ENCODE results near the gene IQGAP3. TPM values are rescaled to one million over a fixed set of nuclear protein-coding genes. Genes with fewer than 3 reads are reported as not detected.

The IQGAP3 gene
- total RNA-seq, 1 experiment from 2014 or later, result 25.6 TPM

DNA sequence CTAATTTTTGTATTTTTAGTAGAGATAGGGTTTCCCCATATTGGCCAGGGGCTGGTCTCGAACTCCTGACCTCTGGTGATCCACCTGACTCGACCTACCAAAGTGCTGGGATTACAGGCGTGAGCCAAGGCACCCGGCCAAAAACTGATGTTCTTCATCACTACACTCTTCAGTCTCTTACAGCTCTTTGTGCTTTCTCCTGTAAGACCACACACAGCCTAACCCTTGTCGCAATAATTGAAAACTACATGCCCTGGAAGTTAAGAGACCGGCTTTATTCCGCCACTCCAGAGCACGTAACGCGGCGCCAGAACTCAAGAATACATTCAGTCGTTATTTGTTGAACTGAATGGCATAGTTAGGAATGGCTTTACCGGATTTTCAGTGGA is 28.4 kb upstream of the IQGAP3 start:
- in situ Hi-C loops (cut with HindIII; ENCODE audit: low pct_unique_long_range_greater_than_20kb, low sequenced_read_pairs), result no loop called here
- no peaks in the 10 kb centered on the region for H3K9me3 ChIP-seq (ENCODE audit: control insufficient read depth, insufficient read depth, low read depth, low read length)
- ChIA-PET POLR2A (no interaction called here), CTCF (interaction anchor here (0.6 kb wide), 1 partner anchor 17 kb away, joined by 4 read pairs; no protein-coding TSS in a partner anchor)
- peak overlapping the region; percentile 99 for H3K27ac ChIP-seq (ENCODE audit: low read length)
- intact Hi-C loops (cut with micrococcal nuclease; ENCODE audit: unreplicated experiment), result loop anchor here (10.0 kb wide), 1 partner anchor 146 kb away; no protein-coding TSS in a partner anchor
- TF ChIP-seq POLR2AphosphoS5 (IDR thresholded peaks at IDR 0.05; ENCODE audit: low read depth, low read length), result no peak
- TF ChIP-seq, protein P1, sequence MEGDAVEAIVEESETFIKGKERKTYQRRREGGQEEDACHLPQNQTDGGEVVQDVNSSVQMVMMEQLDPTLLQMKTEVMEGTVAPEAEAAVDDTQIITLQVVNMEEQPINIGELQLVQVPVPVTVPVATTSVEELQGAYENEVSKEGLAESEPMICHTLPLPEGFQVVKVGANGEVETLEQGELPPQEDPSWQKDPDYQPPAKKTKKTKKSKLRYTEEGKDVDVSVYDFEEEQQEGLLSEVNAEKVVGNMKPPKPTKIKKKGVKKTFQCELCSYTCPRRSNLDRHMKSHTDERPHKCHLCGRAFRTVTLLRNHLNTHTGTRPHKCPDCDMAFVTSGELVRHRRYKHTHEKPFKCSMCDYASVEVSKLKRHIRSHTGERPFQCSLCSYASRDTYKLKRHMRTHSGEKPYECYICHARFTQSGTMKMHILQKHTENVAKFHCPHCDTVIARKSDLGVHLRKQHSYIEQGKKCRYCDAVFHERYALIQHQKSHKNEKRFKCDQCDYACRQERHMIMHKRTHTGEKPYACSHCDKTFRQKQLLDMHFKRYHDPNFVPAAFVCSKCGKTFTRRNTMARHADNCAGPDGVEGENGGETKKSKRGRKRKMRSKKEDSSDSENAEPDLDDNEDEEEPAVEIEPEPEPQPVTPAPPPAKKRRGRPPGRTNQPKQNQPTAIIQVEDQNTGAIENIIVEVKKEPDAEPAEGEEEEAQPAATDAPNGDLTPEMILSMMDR (IDR thresholded peaks at IDR 0.05), result no peak
- TF ChIP-seq, protein P2, sequence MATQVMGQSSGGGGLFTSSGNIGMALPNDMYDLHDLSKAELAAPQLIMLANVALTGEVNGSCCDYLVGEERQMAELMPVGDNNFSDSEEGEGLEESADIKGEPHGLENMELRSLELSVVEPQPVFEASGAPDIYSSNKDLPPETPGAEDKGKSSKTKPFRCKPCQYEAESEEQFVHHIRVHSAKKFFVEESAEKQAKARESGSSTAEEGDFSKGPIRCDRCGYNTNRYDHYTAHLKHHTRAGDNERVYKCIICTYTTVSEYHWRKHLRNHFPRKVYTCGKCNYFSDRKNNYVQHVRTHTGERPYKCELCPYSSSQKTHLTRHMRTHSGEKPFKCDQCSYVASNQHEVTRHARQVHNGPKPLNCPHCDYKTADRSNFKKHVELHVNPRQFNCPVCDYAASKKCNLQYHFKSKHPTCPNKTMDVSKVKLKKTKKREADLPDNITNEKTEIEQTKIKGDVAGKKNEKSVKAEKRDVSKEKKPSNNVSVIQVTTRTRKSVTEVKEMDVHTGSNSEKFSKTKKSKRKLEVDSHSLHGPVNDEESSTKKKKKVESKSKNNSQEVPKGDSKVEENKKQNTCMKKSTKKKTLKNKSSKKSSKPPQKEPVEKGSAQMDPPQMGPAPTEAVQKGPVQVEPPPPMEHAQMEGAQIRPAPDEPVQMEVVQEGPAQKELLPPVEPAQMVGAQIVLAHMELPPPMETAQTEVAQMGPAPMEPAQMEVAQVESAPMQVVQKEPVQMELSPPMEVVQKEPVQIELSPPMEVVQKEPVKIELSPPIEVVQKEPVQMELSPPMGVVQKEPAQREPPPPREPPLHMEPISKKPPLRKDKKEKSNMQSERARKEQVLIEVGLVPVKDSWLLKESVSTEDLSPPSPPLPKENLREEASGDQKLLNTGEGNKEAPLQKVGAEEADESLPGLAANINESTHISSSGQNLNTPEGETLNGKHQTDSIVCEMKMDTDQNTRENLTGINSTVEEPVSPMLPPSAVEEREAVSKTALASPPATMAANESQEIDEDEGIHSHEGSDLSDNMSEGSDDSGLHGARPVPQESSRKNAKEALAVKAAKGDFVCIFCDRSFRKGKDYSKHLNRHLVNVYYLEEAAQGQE (IDR thresholded peaks at IDR 0.05; ENCODE audit: insufficient read depth in 1 of 2, low read depth in 2 of 2, low read length in 1 of 2), result no peak
- no peak for TF ChIP-seq TCF7L2 (IDR thresholded peaks at IDR 0.05; ENCODE audit: low read depth, low read length)
- no peaks in the 10 kb centered on the region for H3K27me3 ChIP-seq (ENCODE audit: control insufficient read depth, insufficient read depth, low read length)
- DNase-seq (ENCODE audit: low read depth, low spot score) (no peak), ATAC-seq (peak; percentile 5)
- H3K4me1 ChIP-seq (ENCODE audit: control insufficient read depth, insufficient read depth, low read length), result peaks cover 5% of the 10 kb centered on the region
- peaks cover 12% of the 10 kb centered on the region for H3K36me3 ChIP-seq (ENCODE audit: control insufficient read depth, insufficient read depth, low read length)
- peak overlapping the region; percentile 76 to 99 for H3K4me3 ChIP-seq (ENCODE audit: low read depth in 2 of 2, low read length in 2 of 2)
- TSS peak; percentile 84 for BruUV-seq (replicated peaks)

DNA sequence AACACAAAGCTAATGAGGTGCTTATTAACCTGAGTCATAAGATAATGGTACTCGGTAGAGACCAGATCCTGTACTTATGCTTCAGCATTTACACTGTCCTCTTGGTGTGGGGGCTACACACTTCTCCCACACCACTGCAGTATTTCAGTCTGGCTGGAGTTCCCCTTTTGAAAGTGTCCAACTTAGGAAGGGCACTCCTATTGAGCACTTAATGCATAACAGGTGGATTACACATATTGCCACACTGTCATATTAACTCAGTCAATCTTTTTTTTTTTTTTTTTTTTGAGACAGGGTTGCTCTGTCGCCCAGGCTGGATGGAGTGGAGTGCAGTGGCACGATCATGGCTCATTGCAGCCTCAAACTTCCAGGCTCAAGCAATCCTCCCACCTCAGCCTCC is 27.4 kb upstream of the IQGAP3 start:
- ATAC-seq, result 0 out of 2 replicates have a peak, but pooled peaks have one; percentile 33
- ChIA-PET POLR2A (interaction anchor here (1.4 kb wide), 1 partner anchor 9 kb away, joined by 4 read pairs; the partner anchor contains the start of gene NAXE), CTCF (no interaction called here)
- no peak for TF ChIP-seq POLR2AphosphoS5 (IDR thresholded peaks at IDR 0.05; ENCODE audit: low read depth, low read length)
- no peak for TF ChIP-seq TCF7L2 (IDR thresholded peaks at IDR 0.05; ENCODE audit: low read depth, low read length)
- TF ChIP-seq, protein P1 (IDR thresholded peaks at IDR 0.05), result no peak; the same call in 1 of the 2 replicates
- TF ChIP-seq, protein P2 (IDR thresholded peaks at IDR 0.05; ENCODE audit: insufficient read depth in 1 of 2, low read depth in 2 of 2, low read length in 1 of 2), result no peak
- no peak for TF ChIP-seq SIN3A (IDR thresholded peaks at IDR 0.05; ENCODE audit: borderline replicate concordance, insufficient read depth, low read depth, low read length)
- Histone ChIP-seq H3K4me1 (ENCODE audit: control insufficient read depth, insufficient read depth, low read length) (peaks cover 5% of the 10 kb centered on the region), H3K27me3 (ENCODE audit: control insufficient read depth, insufficient read depth, low read length) (no peaks in the 10 kb centered on the region), H3K4me3 (ENCODE audit: low read depth in 2 of 2, low read length in 2 of 2) (peak overlapping the region in 1 of 2 experiments; percentile 76; a peak in 1 of 4 replicates), H3K9me3 (ENCODE audit: control insufficient read depth, insufficient read depth, low read depth, low read length) (no peaks in the 10 kb centered on the region), H3K36me3 (ENCODE audit: control insufficient read depth, insufficient read depth, low read length) (peaks cover 14% of the 10 kb centered on the region), H3K27ac (ENCODE audit: low read length) (no peak overlapping the region)
- DNase-seq (ENCODE audit: low read depth, low spot score), result no peak
- intact Hi-C loops (cut with micrococcal nuclease; ENCODE audit: unreplicated experiment), result loop anchor here (10.0 kb wide), 1 partner anchor 145 kb away; no protein-coding TSS in a partner anchor
- BruUV-seq (replicated peaks), result no TSS peak
- in situ Hi-C loops (cut with HindIII; ENCODE audit: low pct_unique_long_range_greater_than_20kb, low sequenced_read_pairs), result no loop called here
